HEK293 (cell line): ENCODE results near the gene DCST1.
A peak's percentile ranks its signal among the peaks of the same experiment; 100 is the strongest.

Experiments
- FEZF1 ChIP-seq: fragments of 450-650 bp; formaldehyde crosslinking; IDR thresholded peaks from 2 replicates; pipeline ENCODE4 v1.5.1; 2016; ENCODE audit warnings: missing biosample characterization, missing genetic modification characterization
- GFI1B ChIP-seq: fragments of 450-650 bp; formaldehyde crosslinking; IDR thresholded peaks from 2 replicates; pipeline ENCODE4 v1.5.1; 2016; ENCODE audit warnings: missing biosample characterization, missing genetic modification characterization
- PRDM1 ChIP-seq: fragments of 450-650 bp; formaldehyde crosslinking; IDR thresholded peaks from 2 replicates; pipeline ENCODE4; 2016; ENCODE audit warnings: missing biosample characterization, missing genetic modification characterization
- SP2 ChIP-seq: fragments of 450-650 bp; formaldehyde crosslinking; IDR thresholded peaks from 2 replicates; pipeline ENCODE4 v1.5.1; 2016; ENCODE audit warnings: missing biosample characterization, missing genetic modification characterization
- YY2 ChIP-seq: fragments of 450-650 bp; formaldehyde crosslinking; IDR thresholded peaks from 2 replicates; pipeline ENCODE4 v1.5.1; 2016; ENCODE audit warnings: missing biosample characterization, missing genetic modification characterization
- ZNF248 ChIP-seq: fragments of 450-650 bp; formaldehyde crosslinking; IDR thresholded peaks from 2 replicates; pipeline ENCODE4 v1.5.1; 2017; ENCODE audit warnings: missing biosample characterization, missing genetic modification characterization
- ZNF366 ChIP-seq: fragments of 450-650 bp; formaldehyde crosslinking; conservative IDR thresholded peaks from 2 replicates; pipeline ENCODE4 v1.5.1; 2016; ENCODE audit warnings: missing biosample characterization, missing genetic modification characterization
- ZNF473 ChIP-seq: fragments of 450-650 bp; formaldehyde crosslinking; IDR thresholded peaks from 2 replicates; pipeline ENCODE4 v1.5.1; 2017; ENCODE audit warnings: missing biosample characterization, missing genetic modification characterization
- ZNF529 ChIP-seq: fragments of 450-650 bp; formaldehyde crosslinking; IDR thresholded peaks from 2 replicates; pipeline ENCODE4 v1.5.1; 2017; ENCODE audit warnings: missing genetic modification characterization, missing biosample characterization; ENCODE audit not compliant: insufficient replicate concordance
- ZNF548 ChIP-seq: fragments of 450-650 bp; formaldehyde crosslinking; IDR thresholded peaks from 2 replicates; pipeline ENCODE4 v1.5.1; 2016; ENCODE audit warnings: missing biosample characterization, missing genetic modification characterization
- ZNF555 ChIP-seq: fragments of 450-650 bp; formaldehyde crosslinking; conservative IDR thresholded peaks from 2 replicates; pipeline ENCODE4 v1.5.1; 2017; ENCODE audit warnings: missing biosample characterization, mild to moderate bottlenecking, missing genetic modification characterization, inconsistent platforms
- ZNF585B ChIP-seq: fragments of 450-650 bp; formaldehyde crosslinking; IDR thresholded peaks from 2 replicates; pipeline ENCODE4 v1.5.1; 2016; ENCODE audit warnings: missing biosample characterization, missing genetic modification characterization
- ZNF610 ChIP-seq: fragments of 450-650 bp; formaldehyde crosslinking; IDR thresholded peaks from 2 replicates; pipeline ENCODE4 v1.5.1; 2016; ENCODE audit warnings: missing biosample characterization, missing genetic modification characterization, borderline replicate concordance
- ZNF776 ChIP-seq: fragments of 450-650 bp; formaldehyde crosslinking; IDR thresholded peaks from 2 replicates; pipeline ENCODE4 v1.5.0; 2017; ENCODE audit warnings: missing biosample characterization, missing genetic modification characterization, borderline replicate concordance
- TF ChIP-seq, protein P1 (sequence below): fragments of 450-650 bp; formaldehyde crosslinking; IDR thresholded peaks from 2 replicates; pipeline ENCODE4 v1.5.1; 2016; ENCODE audit warnings: missing biosample characterization, missing genetic modification characterization
- TF ChIP-seq, protein P2 (sequence below): fragments of 450-650 bp; formaldehyde crosslinking; IDR thresholded peaks from 2 replicates; pipeline ENCODE4 v1.5.1; 2017; ENCODE audit warnings: missing biosample characterization, missing genetic modification characterization
- TF ChIP-seq, protein P3 (sequence below): fragments of 450-650 bp; formaldehyde crosslinking; IDR thresholded peaks from 2 replicates; pipeline ENCODE4 v1.5.1; 2016; ENCODE audit warnings: missing biosample characterization, missing genetic modification characterization
- TF ChIP-seq, protein P4 (sequence below): fragments of 450-650 bp; formaldehyde crosslinking; conservative IDR thresholded peaks from 2 replicates; pipeline ENCODE4 v1.5.1; 2016; ENCODE audit warnings: low read depth, missing biosample characterization, missing genetic modification characterization
- TF ChIP-seq, protein P5 (sequence below): fragments of 450-650 bp; formaldehyde crosslinking; IDR thresholded peaks from 2 replicates; pipeline ENCODE4 v1.5.1; 2016; ENCODE audit warnings: missing biosample characterization, missing genetic modification characterization, low read depth
- TF ChIP-seq, protein P6 (sequence below): fragments of 450-650 bp; formaldehyde crosslinking; IDR thresholded peaks from 2 replicates; pipeline ENCODE4 v1.5.1; 2016; ENCODE audit warnings: missing biosample characterization, missing genetic modification characterization

Gene DCST1

DNA sequence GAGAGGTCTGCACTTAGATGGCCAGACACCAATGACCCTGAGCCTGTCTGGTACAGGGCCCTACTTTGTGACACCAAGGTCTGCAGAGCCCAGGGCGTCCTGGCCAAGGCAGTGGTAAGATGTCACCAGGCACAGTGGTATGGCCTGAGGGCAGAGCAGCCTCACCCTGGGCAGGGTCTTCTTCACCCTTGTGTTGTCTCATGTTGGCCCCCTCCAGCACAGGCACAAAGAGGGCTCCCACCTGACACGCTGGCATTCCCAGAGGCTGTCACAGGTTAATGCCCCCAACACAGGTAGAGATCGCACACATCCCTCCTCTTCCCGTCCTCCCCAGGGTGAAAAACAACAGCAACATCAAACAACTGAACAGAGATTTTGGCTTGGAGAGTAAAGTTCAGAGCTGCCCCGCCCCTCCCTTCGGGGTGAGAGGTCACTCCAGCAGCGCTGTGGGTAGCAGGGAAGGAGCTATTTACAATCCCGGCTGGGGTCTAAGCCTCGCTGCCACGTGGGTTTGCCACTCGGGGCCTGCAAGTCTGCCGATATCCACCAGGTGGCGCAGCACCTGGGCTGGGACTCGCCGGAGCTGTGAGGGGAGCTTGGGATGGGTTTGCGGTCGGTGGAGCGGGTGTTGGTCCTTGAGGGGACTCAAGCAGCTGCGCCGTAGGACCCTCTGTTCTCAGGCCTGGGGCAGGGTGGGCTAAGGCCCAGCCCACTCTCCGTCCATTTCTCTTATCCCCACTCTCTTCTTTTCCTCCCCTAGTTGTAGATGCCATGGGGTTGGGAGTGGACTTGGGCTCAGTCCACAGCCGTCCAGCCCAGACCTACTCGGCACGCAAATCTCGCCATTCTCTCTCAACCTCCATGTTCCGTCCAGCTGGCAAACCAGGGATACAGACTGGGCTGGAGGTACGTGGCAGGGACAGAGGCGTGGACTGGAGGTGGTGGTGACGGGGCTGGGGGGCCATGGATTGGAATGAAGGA lies 57.7 kb downstream of the DCST1 start (continued):
- TF ChIP-seq, protein P1, sequence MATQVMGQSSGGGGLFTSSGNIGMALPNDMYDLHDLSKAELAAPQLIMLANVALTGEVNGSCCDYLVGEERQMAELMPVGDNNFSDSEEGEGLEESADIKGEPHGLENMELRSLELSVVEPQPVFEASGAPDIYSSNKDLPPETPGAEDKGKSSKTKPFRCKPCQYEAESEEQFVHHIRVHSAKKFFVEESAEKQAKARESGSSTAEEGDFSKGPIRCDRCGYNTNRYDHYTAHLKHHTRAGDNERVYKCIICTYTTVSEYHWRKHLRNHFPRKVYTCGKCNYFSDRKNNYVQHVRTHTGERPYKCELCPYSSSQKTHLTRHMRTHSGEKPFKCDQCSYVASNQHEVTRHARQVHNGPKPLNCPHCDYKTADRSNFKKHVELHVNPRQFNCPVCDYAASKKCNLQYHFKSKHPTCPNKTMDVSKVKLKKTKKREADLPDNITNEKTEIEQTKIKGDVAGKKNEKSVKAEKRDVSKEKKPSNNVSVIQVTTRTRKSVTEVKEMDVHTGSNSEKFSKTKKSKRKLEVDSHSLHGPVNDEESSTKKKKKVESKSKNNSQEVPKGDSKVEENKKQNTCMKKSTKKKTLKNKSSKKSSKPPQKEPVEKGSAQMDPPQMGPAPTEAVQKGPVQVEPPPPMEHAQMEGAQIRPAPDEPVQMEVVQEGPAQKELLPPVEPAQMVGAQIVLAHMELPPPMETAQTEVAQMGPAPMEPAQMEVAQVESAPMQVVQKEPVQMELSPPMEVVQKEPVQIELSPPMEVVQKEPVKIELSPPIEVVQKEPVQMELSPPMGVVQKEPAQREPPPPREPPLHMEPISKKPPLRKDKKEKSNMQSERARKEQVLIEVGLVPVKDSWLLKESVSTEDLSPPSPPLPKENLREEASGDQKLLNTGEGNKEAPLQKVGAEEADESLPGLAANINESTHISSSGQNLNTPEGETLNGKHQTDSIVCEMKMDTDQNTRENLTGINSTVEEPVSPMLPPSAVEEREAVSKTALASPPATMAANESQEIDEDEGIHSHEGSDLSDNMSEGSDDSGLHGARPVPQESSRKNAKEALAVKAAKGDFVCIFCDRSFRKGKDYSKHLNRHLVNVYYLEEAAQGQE (tag by site-specific recombination), result no peak
- TF ChIP-seq, protein P2, sequence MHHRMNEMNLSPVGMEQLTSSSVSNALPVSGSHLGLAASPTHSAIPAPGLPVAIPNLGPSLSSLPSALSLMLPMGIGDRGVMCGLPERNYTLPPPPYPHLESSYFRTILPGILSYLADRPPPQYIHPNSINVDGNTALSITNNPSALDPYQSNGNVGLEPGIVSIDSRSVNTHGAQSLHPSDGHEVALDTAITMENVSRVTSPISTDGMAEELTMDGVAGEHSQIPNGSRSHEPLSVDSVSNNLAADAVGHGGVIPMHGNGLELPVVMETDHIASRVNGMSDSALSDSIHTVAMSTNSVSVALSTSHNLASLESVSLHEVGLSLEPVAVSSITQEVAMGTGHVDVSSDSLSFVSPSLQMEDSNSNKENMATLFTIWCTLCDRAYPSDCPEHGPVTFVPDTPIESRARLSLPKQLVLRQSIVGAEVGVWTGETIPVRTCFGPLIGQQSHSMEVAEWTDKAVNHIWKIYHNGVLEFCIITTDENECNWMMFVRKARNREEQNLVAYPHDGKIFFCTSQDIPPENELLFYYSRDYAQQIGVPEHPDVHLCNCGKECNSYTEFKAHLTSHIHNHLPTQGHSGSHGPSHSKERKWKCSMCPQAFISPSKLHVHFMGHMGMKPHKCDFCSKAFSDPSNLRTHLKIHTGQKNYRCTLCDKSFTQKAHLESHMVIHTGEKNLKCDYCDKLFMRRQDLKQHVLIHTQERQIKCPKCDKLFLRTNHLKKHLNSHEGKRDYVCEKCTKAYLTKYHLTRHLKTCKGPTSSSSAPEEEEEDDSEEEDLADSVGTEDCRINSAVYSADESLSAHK, result no peak
- TF ChIP-seq ZNF776 (tag by site-specific recombination), result no peak
- no peak for TF ChIP-seq FEZF1
- TF ChIP-seq SP2, result no peak
- TF ChIP-seq PRDM1 (tag by site-specific recombination), result no peak
- no peak for TF ChIP-seq ZNF529
- TF ChIP-seq ZNF548 (tag by site-specific recombination), result no peak
- TF ChIP-seq, protein P3, sequence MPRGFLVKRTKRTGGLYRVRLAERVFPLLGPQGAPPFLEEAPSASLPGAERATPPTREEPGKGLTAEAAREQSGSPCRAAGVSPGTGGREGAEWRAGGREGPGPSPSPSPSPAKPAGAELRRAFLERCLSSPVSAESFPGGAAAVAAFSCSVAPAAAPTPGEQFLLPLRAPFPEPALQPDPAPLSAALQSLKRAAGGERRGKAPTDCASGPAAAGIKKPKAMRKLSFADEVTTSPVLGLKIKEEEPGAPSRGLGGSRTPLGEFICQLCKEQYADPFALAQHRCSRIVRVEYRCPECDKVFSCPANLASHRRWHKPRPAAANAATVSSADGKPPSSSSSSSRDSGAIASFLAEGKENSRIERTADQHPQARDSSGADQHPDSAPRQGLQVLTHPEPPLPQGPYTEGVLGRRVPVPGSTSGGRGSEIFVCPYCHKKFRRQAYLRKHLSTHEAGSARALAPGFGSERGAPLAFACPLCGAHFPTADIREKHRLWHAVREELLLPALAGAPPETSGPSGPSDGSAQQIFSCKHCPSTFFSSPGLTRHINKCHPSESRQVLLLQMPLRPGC (tag by site-specific recombination), result no peak
- no peak for TF ChIP-seq ZNF366 (tag by site-specific recombination)
- no peak for TF ChIP-seq ZNF248 (tag by site-specific recombination)
- TF ChIP-seq, protein P4, sequence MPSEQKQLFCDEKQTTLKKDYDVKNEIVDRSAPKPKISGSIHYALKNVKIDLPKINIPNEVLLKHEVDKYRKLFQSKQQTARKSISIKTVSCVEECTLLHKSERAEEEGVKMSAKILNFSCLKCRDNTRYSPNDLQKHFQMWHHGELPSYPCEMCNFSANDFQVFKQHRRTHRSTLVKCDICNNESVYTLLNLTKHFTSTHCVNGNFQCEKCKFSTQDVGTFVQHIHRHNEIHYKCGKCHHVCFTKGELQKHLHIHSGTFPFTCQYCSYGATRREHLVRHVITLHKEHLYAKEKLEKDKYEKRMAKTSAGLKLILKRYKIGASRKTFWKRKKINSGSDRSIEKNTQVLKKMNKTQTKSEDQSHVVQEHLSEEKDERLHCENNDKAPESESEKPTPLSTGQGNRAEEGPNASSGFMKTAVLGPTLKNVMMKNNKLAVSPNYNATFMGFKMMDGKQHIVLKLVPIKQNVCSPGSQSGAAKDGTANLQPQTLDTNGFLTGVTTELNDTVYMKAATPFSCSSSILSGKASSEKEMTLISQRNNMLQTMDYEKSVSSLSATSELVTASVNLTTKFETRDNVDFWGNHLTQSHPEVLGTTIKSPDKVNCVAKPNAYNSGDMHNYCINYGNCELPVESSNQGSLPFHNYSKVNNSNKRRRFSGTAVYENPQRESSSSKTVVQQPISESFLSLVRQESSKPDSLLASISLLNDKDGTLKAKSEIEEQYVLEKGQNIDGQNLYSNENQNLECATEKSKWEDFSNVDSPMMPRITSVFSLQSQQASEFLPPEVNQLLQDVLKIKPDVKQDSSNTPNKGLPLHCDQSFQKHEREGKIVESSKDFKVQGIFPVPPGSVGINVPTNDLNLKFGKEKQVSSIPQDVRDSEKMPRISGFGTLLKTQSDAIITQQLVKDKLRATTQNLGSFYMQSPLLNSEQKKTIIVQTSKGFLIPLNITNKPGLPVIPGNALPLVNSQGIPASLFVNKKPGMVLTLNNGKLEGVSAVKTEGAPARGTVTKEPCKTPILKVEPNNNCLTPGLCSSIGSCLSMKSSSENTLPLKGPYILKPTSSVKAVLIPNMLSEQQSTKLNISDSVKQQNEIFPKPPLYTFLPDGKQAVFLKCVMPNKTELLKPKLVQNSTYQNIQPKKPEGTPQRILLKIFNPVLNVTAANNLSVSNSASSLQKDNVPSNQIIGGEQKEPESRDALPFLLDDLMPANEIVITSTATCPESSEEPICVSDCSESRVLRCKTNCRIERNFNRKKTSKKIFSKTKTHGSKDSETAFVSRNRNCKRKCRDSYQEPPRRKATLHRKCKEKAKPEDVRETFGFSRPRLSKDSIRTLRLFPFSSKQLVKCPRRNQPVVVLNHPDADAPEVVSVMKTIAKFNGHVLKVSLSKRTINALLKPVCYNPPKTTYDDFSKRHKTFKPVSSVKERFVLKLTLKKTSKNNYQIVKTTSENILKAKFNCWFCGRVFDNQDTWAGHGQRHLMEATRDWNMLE, result no peak
- no peak for TF ChIP-seq ZNF473
- TF ChIP-seq YY2 (tag by site-specific recombination), result no peak
- TF ChIP-seq, protein P5, sequence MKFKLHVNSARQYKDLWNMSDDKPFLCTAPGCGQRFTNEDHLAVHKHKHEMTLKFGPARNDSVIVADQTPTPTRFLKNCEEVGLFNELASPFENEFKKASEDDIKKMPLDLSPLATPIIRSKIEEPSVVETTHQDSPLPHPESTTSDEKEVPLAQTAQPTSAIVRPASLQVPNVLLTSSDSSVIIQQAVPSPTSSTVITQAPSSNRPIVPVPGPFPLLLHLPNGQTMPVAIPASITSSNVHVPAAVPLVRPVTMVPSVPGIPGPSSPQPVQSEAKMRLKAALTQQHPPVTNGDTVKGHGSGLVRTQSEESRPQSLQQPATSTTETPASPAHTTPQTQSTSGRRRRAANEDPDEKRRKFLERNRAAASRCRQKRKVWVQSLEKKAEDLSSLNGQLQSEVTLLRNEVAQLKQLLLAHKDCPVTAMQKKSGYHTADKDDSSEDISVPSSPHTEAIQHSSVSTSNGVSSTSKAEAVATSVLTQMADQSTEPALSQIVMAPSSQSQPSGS (tag by site-specific recombination), result no peak
- TF ChIP-seq, protein P6, sequence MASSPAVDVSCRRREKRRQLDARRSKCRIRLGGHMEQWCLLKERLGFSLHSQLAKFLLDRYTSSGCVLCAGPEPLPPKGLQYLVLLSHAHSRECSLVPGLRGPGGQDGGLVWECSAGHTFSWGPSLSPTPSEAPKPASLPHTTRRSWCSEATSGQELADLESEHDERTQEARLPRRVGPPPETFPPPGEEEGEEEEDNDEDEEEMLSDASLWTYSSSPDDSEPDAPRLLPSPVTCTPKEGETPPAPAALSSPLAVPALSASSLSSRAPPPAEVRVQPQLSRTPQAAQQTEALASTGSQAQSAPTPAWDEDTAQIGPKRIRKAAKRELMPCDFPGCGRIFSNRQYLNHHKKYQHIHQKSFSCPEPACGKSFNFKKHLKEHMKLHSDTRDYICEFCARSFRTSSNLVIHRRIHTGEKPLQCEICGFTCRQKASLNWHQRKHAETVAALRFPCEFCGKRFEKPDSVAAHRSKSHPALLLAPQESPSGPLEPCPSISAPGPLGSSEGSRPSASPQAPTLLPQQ (tag by site-specific recombination), result 0 out of 2 replicates have a peak, but pooled peaks have one; percentile 39
- 0 out of 2 replicates have a peak, but pooled peaks have one; percentile 27 for TF ChIP-seq ZNF610
- TF ChIP-seq GFI1B, result no peak
- TF ChIP-seq ZNF555 (tag by site-specific recombination), result no peak
- no peak for TF ChIP-seq ZNF585B (tag by site-specific recombination)
